ENCODE measurements around the gene CENPI.
"Not testable (repeated sequence)": the region's sequence is repeated elsewhere in the genome, so short reads cannot be mapped to it uniquely, and the experiment has no call there.

The CENPI gene, protein sequence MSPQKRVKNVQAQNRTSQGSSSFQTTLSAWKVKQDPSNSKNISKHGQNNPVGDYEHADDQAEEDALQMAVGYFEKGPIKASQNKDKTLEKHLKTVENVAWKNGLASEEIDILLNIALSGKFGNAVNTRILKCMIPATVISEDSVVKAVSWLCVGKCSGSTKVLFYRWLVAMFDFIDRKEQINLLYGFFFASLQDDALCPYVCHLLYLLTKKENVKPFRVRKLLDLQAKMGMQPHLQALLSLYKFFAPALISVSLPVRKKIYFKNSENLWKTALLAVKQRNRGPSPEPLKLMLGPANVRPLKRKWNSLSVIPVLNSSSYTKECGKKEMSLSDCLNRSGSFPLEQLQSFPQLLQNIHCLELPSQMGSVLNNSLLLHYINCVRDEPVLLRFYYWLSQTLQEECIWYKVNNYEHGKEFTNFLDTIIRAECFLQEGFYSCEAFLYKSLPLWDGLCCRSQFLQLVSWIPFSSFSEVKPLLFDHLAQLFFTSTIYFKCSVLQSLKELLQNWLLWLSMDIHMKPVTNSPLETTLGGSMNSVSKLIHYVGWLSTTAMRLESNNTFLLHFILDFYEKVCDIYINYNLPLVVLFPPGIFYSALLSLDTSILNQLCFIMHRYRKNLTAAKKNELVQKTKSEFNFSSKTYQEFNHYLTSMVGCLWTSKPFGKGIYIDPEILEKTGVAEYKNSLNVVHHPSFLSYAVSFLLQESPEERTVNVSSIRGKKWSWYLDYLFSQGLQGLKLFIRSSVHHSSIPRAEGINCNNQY

DNA sequence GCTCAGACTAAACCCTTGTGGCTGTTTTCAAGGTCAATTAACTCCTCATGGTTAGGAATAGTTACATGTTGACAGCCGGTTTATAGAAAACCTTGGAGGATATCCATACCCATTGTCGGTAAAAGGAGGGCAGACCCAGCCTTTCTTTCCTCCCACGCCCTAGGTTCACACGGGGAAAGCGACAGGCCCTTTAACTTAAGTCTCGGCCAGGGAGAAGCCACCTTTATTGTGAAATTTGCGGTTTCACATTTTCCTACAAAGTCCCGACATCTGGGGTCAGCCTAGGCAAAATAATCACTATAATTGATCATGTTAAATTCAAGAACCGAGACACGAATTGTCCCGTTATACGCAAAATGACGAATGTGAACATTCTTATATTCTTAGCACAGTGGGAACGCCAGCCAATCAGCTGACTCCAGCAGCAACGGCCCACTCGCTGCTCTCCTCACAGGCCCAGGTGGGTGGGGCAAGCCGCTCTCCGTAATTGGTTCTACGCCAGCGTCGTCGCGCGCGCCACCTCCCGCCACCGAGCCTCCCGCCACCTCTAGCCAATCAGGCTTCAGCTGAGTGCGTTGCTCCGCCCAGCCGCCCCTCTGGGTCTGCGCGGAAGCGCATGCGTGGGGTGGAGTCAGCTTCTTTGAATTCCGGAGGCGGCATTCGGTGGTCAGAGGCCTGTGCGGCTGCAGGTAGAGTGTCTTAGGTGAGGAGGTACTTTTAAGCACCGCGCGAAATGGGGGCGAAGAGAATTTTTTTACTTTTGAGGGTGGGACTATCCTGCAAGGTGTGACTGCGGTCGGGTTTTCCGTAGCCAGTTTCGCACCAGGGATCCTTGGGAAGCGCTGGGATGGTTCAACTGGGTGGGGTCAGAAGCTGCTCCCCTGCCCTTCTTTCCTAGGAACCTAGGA, at the start of gene CENPI:
CENPI (plus strand) TSS at position 659 of the 908 bp plus-strand sequence. CDS start 2,867 bp downstream, outside the sequence.
- DNase-seq, result peak; percentile 92

DNA sequence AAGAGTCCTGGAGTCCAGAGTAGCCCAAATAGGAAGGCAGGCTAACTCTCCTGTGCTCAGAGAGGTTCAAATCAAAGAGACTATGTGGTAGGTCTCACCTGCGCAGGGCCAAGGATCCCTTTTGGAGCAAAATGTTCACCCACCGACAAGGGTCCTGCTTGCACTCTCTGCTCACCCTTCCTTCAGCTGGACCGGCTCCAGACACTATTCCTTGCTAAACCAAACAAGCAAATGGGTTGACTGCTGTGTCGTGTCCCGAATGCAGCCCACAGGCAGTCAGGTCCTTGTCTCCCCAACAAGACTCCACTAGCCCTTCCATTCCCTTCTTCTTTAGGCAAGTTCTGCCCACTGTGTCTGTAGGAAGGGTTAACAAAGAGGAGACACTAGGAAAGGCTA, 46.9 kb upstream of the CENPI start:
- DNase-seq, result no peak

DNA sequence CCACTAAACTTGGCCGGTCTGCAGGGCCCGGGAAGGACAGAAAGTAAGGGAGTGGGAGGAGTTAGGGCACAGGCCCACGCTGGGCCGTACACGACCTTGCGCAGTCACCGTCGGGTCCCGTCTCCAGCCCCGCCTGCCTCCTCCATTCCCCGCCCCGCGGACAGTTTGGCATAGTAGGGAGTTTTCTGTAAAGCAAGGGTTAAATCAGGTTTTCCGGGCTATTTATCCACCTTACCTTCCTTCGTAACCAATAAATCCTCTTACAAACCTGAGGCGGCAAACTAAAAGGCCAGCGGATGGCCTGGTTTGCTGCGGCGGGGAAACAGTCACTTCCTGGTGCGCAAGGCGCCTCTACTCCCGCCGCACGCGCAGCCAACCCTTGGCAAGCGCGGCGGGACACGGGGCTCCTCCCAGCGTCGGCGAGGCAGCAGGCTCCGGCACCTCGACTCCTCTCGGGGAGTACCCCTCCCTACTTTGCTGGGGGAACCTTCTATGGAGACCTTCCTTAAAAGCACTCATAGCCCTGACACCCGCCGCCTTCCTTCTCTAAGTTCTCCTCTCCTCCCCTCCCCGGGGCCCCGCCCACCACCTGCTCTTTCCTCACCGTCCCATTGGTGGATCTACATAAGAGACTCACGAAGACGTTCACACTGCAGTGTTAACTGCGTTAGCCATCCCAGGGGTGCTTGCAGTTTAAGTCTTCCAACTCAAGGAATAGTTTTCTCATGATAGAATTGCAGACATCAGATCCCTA, 46.3 kb upstream of the CENPI start, which contains the start of gene TRMT2B:
TRMT2B (minus strand) TSS at position 563 of the 754 bp plus-strand sequence. CDS start 9,822 bp downstream, outside the sequence.
- DNase-seq, result peak; percentile 80

DNA sequence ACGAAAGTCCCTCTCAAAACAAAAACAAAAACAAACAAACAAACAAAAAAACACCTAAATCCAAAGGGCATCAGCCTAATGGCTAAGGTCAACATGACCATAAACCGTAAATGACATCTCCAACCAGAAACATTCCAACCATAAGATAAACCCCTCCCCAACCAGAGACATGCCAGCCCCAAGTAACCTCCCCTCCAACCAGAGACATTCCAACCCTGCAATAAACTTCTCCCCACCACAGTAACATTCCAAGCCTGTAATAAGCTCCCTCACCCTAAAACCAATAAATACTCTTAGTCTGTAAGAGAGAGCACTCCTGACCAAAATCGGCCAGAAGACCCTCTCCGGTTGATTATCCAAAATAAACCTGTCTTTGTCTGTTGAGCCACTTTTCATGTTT, 41.5 kb upstream of the CENPI start:
- DNase-seq, result not testable (repeated sequence)

DNA sequence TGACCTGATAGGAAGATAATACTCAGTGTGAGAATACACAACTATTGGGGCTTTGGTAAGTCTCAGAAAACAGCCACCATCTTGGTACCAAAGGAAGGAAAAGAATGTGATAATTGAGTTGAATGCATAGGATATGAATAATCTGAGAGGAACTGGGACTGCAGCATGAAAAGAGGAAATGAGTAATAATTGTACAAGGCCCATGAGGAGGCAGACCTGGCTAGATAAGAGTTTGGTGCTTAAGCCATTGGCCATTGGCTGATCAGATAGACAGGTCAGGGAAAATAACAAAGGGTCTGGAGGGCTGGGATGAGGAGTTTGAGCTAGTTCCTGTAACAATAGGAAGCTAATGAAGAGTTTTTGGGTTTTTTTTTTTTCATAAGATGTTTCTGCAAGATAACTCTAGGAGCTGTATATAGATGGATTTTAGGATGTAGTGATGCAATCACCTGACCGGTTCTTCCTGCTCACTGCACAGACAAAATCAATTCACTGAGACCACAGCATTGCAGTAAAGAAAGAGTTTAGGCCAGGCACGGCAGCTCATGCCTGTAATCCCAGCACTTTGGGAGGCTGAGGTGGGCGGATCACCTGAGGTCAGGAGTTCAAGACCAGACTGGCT, 40.8 kb upstream of the CENPI start:
- DNase-seq, result no peak

DNA sequence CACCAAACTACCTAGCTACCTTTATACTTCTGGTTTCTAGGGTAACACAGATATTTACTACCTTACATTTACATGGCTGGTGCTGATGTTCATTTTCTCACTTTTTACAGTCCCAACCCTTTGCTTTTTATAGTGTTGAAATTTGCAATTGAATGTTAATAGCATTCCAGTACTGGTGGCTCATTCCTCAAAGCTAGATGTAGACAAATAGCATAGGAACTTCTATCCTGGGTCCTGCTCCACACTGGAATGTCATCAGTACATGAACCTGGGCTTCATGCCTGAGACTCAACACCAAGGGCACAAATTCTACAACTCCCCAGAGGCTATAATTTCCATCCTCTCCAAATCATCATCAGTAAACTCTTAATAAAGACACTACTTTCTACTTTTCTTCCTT, 35.8 kb upstream of the CENPI start:
- DNase-seq, result no peak

DNA sequence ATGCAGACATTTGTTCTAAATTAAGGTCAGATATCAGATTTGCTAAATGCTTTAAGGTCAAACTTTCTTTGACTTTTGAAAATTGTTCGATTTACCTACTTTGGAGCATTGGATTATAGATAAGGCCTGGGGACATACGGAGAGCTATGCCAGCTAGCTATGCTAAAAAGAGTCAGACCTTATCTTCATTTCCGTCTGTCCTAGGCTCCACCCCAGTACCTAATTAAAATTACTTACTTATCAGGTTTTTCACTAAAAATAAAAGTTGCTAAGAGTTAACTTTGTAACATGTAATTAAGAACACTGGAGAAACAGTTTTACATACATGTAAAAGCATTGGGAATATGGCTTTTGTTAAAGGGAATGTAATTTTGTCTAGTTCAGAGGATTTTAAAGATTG, 26.4 kb upstream of the CENPI start:
- DNase-seq, result no peak

DNA sequence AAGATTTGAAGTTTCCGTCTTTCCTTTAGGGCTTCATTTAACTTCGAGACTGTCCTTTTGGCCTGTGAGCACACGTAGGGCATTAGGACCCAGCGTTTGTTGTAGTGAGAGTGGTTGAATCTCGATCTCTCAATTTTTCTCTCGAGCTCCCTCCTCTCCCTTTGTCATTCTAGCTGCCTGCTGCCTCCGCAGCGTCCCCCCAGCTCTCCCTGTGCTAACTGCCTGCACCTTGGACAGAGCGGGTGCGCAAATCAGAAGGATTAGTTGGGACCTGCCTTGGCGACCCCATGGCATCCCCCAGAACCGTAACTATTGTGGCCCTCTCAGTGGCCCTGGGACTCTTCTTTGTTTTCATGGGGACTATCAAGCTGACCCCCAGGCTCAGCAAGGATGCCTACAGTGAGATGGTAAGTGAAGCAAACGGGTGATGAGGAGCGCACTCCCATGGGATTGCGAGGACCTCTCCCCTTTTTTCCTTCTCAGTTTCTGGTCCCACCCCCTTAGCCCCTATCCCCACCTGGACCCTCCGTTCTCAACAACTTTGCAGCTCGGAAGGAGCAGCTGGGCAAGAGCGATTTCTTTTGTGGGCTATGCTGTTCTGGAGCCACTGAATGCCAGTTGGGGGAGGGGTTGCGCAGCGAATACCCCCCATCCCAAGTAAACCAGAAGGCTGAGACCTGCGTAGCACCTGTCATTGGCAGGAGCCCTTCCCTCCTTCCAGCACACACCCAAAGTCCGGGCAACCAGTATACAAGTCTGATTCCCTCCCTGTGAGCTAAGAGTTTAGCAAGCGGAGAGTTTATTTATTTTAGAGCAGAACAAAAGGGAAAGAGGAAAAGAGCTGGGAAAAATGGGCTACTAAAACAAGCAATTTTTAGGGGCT, 19.0 kb upstream of the CENPI start, which contains the start of gene TMEM35A:
TMEM35A (plus strand) TSS at position 164 of the 883 bp plus-strand sequence; CDS start at position 288, 124 bp downstream.
- DNase-seq, result no peak

DNA sequence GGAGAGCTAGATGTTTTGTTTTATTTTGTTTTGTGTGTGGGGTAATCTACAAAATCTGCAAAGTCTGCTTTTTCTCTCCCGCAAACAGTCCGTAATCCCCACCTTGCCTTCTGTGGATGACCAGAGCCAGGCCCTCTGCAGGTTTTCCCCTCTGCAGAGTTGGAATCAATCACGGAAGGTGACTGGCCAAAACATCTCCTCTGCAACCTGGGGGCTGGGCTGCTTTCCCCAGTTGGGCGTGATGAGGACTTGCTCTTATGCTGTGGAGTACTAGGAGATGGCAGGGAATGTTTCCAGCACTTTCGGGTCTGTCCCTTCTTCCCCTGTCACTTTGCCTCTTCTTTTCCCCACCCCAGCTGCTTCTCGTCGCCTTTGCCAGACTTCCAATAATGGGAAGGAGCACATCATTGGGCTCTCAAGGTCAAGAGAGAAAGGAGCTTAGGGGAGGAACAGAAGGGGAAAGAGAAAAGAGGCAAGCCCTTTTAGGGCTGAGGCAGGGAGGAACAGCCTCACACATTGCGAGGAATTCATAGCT, 18.2 kb upstream of the CENPI start:
- no peak for DNase-seq

DNA sequence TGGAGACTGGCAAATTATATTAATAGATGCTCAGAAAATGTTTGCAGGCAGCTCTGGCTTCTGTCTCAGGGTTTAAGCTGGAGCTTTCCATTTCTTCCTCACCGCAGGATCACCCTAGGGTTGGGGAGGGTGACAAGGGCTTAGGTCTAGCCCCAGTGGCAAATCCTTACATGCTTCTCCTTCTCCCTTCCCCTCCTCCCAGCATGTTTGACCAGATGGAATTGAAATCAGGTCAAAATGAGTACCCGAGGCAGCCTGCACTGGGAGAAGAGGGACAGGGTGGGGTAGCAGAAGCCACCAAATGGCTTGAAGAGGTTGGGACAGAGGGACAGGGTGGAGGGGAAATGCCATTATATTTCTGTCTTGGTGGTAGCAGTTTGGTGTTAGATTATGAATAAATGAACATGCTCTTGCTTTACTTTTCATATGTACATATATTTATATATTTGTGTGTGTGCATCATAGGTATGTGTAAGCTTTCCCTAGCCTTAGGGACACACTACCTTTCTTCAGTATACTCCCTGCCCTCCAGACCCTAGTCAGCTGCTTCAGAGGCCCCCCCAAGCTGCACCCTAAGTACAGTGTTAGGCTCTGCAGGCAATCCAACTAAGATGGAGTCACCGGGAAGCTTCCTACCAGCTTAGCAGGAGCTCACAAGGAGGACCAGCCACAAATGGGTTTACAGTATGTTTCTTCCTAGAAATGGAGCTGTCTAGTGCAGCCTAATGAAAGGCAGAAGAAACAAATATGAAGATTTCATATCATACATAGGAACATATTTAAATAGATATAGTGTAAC, 17.5 kb upstream of the CENPI start:
- no peak for DNase-seq

DNA sequence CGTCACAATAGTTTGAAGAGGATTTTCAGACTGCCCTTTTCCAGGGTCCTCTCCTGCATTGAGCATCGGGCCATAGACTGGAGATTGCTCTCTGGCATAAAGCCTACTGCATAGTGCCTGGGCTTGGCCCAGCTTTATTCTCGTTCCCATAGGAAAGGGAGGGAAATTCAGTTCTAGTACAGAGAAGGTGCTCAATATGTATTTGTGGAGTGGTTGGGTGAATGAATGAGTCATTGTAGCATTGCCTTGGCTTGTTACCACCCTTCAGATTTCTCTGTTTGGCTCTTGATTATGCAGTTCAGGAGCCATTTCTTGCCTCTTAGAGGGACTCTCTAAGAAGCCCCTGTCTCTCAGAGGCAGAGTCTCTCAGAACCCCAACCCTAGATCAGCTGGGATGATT, 16.8 kb upstream of the CENPI start:
- DNase-seq, result no peak

DNA sequence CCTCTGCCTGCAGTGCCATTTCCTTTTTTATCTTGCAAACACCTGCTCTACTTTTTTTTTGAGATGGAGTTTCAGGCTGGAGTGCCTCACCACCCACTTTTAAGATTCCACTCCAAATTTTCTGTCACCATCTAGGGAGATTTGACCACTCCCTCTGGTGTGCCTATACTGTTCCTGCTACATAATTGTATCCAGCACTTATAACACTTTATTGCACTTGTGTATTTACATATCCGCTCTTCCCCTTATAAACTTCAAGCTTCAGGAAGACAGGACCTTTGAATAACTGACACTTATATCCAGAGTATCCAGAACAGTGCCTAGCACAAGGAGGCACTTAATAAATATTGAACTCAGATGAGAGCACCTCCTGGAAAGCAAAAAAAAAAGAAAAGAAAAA, 6.2 kb upstream of the CENPI start:
- DNase-seq, result no peak

DNA sequence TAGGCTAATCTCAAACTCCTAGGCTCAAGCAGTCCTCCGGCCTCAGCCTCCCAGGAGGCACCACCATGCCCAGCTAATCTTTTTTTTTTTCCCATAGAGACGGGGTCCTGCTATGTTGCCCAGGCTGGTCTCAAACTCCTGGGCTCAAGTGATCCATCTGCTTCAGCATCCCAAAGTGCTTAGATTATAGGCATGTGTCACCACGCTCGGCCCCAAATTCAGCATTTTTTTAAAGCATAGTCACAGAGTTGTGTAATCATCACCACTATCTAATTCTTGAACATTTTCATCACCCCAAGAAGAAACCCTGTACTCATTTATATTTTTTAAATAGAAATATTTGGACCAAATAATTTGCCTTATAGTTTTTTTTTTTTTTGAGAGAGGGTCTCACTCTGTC, 10.3 kb downstream of the CENPI start:
- DNase-seq, result no peak

DNA sequence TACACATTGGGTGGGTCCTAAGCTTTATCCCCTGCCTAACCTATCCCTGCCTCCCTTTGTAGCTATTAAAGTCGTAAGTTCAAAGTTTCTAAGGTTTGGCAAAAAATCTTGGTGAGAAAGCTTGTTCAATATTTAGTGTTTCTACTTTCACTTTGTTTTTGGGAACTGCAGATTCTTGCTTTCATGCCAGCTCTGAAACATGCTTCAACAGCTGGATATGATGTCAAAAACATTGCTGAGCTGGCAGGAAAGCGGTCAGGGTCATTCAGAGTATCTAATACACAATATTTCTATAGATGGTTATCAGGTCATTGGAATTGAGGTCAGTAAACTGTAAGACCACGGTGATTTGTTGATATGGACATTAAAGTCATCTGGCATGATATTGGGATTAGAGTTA, 19.7 kb downstream of the CENPI start:
- no peak for DNase-seq

DNA sequence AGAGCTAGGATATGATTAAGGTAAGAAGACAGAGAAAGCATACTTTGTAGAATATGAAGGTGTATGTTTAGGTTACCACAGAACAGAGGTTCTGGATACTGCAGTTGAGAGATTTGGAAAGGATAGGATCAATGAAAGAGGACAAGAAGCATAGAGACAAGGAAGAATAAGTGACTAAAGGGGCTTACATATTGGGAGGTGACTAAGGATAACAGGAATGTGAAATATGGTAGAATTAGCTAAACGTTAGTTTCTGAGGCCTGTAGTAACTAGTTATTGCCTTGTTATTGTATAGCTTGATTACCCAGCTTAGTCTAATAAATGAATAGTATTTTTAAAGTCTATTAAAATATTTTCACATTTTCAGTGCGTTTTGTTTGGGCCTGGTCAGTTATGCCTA, 38.2 kb downstream of the CENPI start:
- DNase-seq, result no peak
